ENCODE measurements around the gene PSMB11.

- TF ChIP-seq POLR2A (IDR thresholded peaks at IDR 0.05) (no peak), CTCF (IDR thresholded peaks at IDR 0.05) (no peak)
Measured at GRCh38 chr14:23040100-23040499, 1.9 kb upstream of the PSMB11 start.
